ENCODE measurements around the gene IQSEC1. TPM values are rescaled to one million over a fixed set of nuclear protein-coding genes. Genes with fewer than 3 reads are reported as not detected.

Gene IQSEC1
- total and polyA plus RNA-seq, 9 of the 15 experiments (the other 6 are each of a cell fraction or from before 2014, with no cell fraction given) = 0.56 to 39.0 (median 6.8) TPM

DNA sequence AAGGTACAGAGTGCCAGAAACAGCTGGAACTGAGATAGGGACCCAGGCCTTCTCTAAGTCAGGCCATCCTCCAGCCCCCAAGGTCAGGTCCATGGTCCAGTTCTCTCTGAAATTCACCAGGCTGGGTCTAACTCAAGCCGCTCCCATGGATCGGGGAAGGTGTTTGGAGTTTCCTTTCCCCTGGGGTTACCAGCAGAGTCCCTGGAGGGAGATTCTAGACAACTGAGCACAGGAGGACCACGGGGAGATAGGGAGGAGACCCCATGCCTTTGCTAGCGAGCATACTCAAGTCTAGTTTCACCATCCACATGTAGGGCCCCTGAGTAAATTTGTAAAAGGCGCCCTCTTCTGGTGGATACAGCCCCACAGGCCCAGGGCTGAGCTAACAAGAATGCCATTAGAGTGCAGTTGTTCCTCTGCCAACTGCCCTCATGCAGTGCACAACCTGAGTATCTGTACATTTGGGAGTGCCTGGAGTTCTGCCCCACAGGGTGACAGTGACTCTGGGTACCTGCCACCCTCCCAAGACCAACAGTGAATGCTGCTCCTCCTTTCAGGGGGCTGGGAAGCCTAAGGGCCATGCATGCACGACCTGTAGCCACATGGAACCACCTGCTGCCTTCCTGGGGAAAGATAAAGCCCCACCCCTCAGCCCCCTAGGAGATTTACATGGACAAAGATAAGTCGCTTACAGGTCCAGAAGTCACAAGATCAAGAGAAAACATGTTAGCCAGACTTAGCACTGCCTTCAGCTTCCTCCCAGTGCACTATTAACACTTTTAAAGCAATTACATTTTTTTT lies 89.0 kb downstream of the IQSEC1 start (continued):
- TF ChIP-seq STAT5A (IDR thresholded peaks at IDR 0.05; ENCODE audit: borderline replicate concordance, low read length) = 0 out of 2 replicates have a peak, but pooled peaks have one; percentile 11
- TF ChIP-seq CBX8 (IDR thresholded peaks at IDR 0.05; ENCODE audit: borderline replicate concordance, extremely low read depth, low read depth, low read length, poor library complexity, severe bottlenecking) = no peak
- peak; percentile 31; the same call in 1 of the 2 replicates for TF ChIP-seq ZKSCAN1 (IDR thresholded peaks at IDR 0.05; ENCODE audit: low read depth, low read length)
- TF ChIP-seq, protein P1, sequence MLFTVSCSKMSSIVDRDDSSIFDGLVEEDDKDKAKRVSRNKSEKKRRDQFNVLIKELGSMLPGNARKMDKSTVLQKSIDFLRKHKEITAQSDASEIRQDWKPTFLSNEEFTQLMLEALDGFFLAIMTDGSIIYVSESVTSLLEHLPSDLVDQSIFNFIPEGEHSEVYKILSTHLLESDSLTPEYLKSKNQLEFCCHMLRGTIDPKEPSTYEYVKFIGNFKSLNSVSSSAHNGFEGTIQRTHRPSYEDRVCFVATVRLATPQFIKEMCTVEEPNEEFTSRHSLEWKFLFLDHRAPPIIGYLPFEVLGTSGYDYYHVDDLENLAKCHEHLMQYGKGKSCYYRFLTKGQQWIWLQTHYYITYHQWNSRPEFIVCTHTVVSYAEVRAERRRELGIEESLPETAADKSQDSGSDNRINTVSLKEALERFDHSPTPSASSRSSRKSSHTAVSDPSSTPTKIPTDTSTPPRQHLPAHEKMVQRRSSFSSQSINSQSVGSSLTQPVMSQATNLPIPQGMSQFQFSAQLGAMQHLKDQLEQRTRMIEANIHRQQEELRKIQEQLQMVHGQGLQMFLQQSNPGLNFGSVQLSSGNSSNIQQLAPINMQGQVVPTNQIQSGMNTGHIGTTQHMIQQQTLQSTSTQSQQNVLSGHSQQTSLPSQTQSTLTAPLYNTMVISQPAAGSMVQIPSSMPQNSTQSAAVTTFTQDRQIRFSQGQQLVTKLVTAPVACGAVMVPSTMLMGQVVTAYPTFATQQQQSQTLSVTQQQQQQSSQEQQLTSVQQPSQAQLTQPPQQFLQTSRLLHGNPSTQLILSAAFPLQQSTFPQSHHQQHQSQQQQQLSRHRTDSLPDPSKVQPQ (CRISPR knock-in tag; IDR thresholded peaks at IDR 0.05; ENCODE audit: borderline replicate concordance) = 0 out of 2 replicates have a peak, but pooled peaks have one; percentile 15
- TF ChIP-seq, protein P2, sequence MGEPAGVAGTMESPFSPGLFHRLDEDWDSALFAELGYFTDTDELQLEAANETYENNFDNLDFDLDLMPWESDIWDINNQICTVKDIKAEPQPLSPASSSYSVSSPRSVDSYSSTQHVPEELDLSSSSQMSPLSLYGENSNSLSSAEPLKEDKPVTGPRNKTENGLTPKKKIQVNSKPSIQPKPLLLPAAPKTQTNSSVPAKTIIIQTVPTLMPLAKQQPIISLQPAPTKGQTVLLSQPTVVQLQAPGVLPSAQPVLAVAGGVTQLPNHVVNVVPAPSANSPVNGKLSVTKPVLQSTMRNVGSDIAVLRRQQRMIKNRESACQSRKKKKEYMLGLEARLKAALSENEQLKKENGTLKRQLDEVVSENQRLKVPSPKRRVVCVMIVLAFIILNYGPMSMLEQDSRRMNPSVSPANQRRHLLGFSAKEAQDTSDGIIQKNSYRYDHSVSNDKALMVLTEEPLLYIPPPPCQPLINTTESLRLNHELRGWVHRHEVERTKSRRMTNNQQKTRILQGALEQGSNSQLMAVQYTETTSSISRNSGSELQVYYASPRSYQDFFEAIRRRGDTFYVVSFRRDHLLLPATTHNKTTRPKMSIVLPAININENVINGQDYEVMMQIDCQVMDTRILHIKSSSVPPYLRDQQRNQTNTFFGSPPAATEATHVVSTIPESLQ (CRISPR knock-in tag; IDR thresholded peaks at IDR 0.05) = peak; percentile 85; the same call in 1 of the 2 replicates
- TF ChIP-seq PURB (CRISPR knock-in tag; IDR thresholded peaks at IDR 0.05; ENCODE audit: low read depth) = no peak
- TF ChIP-seq, protein P3, sequence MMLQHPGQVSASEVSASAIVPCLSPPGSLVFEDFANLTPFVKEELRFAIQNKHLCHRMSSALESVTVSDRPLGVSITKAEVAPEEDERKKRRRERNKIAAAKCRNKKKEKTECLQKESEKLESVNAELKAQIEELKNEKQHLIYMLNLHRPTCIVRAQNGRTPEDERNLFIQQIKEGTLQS (IDR thresholded peaks at IDR 0.05) = no peak
- TF ChIP-seq, protein P3 (CRISPR knock-in tag; conservative IDR thresholded peaks at IDR 0.05) = peak; percentile 60; the same call in 1 of the 2 replicates
- no peak for TF ChIP-seq ETV1 (tag; conservative IDR thresholded peaks at IDR 0.05; ENCODE audit: low read depth)
- TF ChIP-seq, protein P4, sequence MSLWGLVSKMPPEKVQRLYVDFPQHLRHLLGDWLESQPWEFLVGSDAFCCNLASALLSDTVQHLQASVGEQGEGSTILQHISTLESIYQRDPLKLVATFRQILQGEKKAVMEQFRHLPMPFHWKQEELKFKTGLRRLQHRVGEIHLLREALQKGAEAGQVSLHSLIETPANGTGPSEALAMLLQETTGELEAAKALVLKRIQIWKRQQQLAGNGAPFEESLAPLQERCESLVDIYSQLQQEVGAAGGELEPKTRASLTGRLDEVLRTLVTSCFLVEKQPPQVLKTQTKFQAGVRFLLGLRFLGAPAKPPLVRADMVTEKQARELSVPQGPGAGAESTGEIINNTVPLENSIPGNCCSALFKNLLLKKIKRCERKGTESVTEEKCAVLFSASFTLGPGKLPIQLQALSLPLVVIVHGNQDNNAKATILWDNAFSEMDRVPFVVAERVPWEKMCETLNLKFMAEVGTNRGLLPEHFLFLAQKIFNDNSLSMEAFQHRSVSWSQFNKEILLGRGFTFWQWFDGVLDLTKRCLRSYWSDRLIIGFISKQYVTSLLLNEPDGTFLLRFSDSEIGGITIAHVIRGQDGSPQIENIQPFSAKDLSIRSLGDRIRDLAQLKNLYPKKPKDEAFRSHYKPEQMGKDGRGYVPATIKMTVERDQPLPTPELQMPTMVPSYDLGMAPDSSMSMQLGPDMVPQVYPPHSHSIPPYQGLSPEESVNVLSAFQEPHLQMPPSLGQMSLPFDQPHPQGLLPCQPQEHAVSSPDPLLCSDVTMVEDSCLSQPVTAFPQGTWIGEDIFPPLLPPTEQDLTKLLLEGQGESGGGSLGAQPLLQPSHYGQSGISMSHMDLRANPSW (CRISPR knock-in tag; IDR thresholded peaks at IDR 0.05) = no peak
- peak; percentile 19; the same call in 1 of the 2 replicates for TF ChIP-seq MXI1 (IDR thresholded peaks at IDR 0.05; ENCODE audit: low read depth, low read length)
- TF ChIP-seq, protein P5, sequence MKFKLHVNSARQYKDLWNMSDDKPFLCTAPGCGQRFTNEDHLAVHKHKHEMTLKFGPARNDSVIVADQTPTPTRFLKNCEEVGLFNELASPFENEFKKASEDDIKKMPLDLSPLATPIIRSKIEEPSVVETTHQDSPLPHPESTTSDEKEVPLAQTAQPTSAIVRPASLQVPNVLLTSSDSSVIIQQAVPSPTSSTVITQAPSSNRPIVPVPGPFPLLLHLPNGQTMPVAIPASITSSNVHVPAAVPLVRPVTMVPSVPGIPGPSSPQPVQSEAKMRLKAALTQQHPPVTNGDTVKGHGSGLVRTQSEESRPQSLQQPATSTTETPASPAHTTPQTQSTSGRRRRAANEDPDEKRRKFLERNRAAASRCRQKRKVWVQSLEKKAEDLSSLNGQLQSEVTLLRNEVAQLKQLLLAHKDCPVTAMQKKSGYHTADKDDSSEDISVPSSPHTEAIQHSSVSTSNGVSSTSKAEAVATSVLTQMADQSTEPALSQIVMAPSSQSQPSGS (CRISPR knock-in tag; IDR thresholded peaks at IDR 0.05) = no peak
- 0 out of 2 replicates have a peak, but pooled peaks have one; percentile 59 for TF ChIP-seq ZNF436 (CRISPR knock-in tag; IDR thresholded peaks at IDR 0.05)
- no peak for TF ChIP-seq IFI16 (CRISPR knock-in tag; IDR thresholded peaks at IDR 0.05)
- TF ChIP-seq SIN3B (IDR thresholded peaks at IDR 0.05; ENCODE audit: low read depth) = no peak
- TF ChIP-seq PTRF (tag; IDR thresholded peaks at IDR 0.05) = no peak
